GM13976 (cell line): ENCODE data around the gene STIM1.

ENCODE experiments used
- DNase-seq: peaks from one replicate; pipeline ENCODE4 v3.0.0; 2012; ENCODE audit warnings: low spot score
- in situ Hi-C: fragments of 300-500 bp; cut with MboI; formaldehyde crosslinking; loops from one replicate; pipeline ENCODE4 v1.12.0; 2022; ENCODE audit warnings: low sequenced_read_pairs, mixed read lengths, inconsistent platforms; ENCODE audit not compliant: unreplicated experiment
- TF ChIP-seq, protein P1 (sequence below): IDR thresholded peaks from 2 replicates; pipeline ENCODE4 v1.5.1; 2012; ENCODE audit warnings: borderline replicate concordance, mild to moderate bottlenecking; ENCODE audit not compliant: insufficient read depth; ENCODE audit errors: extremely low read depth, missing control alignments, control extremely low read depth

The STIM1 gene

GRCh38 chr11:4059424-4059823 lies 204.0 kb downstream of the STIM1 start:
- no peak for DNase-seq
- in situ Hi-C loops: no loop called here
- TF ChIP-seq, protein P1, sequence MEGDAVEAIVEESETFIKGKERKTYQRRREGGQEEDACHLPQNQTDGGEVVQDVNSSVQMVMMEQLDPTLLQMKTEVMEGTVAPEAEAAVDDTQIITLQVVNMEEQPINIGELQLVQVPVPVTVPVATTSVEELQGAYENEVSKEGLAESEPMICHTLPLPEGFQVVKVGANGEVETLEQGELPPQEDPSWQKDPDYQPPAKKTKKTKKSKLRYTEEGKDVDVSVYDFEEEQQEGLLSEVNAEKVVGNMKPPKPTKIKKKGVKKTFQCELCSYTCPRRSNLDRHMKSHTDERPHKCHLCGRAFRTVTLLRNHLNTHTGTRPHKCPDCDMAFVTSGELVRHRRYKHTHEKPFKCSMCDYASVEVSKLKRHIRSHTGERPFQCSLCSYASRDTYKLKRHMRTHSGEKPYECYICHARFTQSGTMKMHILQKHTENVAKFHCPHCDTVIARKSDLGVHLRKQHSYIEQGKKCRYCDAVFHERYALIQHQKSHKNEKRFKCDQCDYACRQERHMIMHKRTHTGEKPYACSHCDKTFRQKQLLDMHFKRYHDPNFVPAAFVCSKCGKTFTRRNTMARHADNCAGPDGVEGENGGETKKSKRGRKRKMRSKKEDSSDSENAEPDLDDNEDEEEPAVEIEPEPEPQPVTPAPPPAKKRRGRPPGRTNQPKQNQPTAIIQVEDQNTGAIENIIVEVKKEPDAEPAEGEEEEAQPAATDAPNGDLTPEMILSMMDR: no peak

DNA sequence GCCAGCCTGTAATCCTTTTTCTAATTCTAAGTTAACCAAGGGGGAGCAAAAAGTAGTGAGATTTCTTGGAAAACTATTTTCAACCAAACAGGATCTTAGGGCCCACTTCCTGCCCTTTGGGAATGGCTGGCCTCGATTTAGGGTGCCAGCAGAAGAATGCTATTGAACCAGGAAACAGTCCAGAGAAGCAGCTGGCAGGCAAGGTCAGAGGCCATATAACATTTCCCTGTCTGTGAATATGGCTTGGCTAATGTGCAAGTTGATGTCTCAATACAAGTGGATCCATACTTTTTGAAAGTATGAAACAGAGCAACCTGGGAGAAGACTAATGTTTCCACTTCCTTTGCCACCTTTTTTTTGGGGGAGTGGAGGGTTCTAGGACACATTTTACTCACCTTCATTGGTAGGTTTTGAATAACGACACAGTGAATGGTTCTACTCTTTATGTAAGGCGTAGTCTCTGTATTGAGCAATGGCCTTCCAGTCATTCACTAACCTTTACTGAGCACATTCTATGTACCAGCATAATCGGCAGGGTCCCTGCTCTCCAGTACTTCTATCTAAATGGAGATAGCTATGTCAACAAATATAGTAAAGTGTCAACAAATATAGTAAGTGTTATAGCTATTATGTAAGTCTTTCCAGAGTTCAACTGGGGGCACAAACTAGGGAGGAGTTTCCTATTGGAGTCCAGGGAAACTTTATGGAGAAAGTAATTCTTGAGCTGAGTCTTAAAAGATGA lies 204.9 kb downstream of the STIM1 start:
- TF ChIP-seq, protein P1: no peak
- in situ Hi-C loops: loop anchor here (10.0 kb wide), 1 partner anchor 216 kb away; the partner anchor contains the start of gene RHOG
- DNase-seq: no peak

GRCh38 chr11:4061700-4062099 lies 206.2 kb downstream of the STIM1 start:
- TF ChIP-seq, protein P1: no peak
- in situ Hi-C loops: loop anchor here (10.0 kb wide), 1 partner anchor 217 kb away; the partner anchor contains the start of gene RHOG
- no peak for DNase-seq

DNA sequence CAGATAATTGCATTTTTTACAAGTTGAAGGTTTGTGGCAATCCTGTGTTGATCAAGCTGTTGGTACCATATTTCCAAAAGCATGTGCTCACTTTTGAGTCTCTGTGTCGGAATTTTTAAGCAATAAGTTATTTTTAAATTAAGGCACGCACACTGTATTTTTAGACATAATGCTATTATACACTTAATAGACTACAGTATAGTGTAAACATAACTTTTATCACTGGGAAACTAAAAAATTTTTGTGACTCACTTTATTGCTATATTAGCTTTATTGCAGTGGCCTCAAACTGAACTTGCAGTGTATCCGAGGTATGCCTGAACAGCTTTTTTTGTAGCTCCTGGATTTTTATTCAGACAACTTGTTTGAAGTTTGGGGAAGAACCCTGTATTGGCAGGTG lies 207.9 kb downstream of the STIM1 start:
- TF ChIP-seq, protein P1: no peak
- no peak for DNase-seq
- in situ Hi-C loops: loop anchor here (10.0 kb wide), 1 partner anchor 219 kb away; the partner anchor contains the start of gene RHOG

DNA sequence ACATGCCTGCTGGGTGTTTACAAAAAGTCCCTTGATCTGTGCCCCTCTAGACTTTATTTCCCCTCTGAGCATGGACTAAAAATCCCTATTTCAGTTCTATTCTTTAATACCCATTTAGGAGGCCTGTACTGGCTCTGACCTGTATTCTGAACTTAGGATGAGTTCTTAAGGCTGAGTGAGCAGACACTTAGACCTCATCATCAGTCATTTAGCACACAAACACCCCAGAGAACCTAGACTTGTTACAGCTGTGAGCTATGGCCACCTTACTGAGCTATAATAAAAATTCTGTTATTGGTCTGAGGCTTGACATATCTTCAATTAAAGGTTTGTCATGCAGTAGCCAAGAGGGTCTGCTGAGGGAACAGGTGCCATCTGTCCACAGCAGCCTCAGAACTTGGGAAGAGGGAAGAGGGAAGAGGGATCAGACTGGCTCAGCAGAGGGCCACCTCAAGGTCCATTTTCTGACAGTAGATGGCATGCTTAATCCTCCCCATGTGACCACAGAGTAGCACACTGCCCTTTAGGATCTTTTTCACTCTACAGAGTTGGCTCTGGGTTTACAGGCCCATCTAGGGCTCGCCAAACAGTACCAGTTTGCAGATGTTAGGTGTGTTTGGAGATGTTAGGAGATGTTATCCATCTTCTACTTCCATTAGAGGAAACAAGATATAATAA lies 209.0 kb downstream of the STIM1 start:
- DNase-seq: no peak
- in situ Hi-C loops: loop anchor here (10.0 kb wide), 1 partner anchor 220 kb away; the partner anchor contains the start of gene RHOG
- TF ChIP-seq, protein P1: no peak

DNA sequence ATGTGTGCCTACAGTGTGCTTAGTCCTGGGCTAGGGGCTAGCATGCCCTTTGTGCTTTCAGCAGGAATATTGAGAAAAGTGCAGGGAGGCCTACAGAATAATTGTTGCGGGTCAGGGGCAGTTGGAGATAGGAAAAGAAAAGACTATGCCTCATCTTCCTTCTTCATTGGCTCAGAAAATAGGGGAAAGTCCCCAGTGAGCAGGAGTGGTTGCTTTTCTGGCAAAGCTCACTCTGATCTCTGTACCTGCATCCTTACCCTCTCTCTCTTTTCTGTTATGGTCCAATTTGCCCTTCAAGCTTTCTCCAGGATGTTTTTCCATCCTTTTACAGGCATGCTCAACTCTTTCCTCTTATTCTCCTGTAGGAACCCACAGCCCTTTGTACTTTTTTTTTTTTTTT lies 209.6 kb downstream of the STIM1 start:
- TF ChIP-seq, protein P1: no peak
- in situ Hi-C loops: loop anchor here (10.0 kb wide), 1 partner anchor 220 kb away; the partner anchor contains the start of gene RHOG
- DNase-seq: no peak
